Lower leg skin (tissue), 3 donors: Measurements from ENCODE around the gene C1QL1.

Source experiments
- POLR2A ChIP-seq, 2 donors: fragments of 450-650 bp; IDR thresholded peaks; one replicate each; pipeline ENCODE4 v1.6.1; 2016 to 2017; ENCODE audit warnings: antibody characterized with exemption in 2 of 2, mild to moderate bottlenecking in 1 of 2, moderate library complexity in 1 of 2
- TF ChIP-seq, protein P1 (sequence below), 3 donors: fragments of 450-650 bp; IDR thresholded peaks; one replicate each; pipeline ENCODE4 v1.5.1; 2016; ENCODE audit warnings: antibody characterized with exemption in 3 of 3, mild to moderate bottlenecking in 3 of 3, moderate library complexity in 2 of 3

GRCh38 chr17:44996304-44996703, 28.2 kb upstream of the C1QL1 start:
- TF ChIP-seq, protein P1, sequence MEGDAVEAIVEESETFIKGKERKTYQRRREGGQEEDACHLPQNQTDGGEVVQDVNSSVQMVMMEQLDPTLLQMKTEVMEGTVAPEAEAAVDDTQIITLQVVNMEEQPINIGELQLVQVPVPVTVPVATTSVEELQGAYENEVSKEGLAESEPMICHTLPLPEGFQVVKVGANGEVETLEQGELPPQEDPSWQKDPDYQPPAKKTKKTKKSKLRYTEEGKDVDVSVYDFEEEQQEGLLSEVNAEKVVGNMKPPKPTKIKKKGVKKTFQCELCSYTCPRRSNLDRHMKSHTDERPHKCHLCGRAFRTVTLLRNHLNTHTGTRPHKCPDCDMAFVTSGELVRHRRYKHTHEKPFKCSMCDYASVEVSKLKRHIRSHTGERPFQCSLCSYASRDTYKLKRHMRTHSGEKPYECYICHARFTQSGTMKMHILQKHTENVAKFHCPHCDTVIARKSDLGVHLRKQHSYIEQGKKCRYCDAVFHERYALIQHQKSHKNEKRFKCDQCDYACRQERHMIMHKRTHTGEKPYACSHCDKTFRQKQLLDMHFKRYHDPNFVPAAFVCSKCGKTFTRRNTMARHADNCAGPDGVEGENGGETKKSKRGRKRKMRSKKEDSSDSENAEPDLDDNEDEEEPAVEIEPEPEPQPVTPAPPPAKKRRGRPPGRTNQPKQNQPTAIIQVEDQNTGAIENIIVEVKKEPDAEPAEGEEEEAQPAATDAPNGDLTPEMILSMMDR (IDR thresholded peaks at IDR 0.05) = no peak
- TF ChIP-seq POLR2A (IDR thresholded peaks at IDR 0.05) = no peak
